Stimulated activated CD4-positive, alpha-beta T cell treated with anti-CD3 and anti-CD28 coated beads, Interleukin-12 subunit alpha, Interleukin-12 subunit beta, amount 100 ng/mL, for 4 hours (primary cell): Measurements from ENCODE around the gene ADAMTSL1.

Source experiments
- DNase-seq: peaks from one replicate; pipeline ENCODE4 v3.0.0-alpha.2; 2020

The ADAMTSL1 gene

GRCh38 chr9:18673179-18673578, 199.2 kb downstream of the ADAMTSL1 start:
- DNase-seq, result no peak

GRCh38 chr9:18675332-18675731, 201.4 kb downstream of the ADAMTSL1 start:
- no peak for DNase-seq

DNA sequence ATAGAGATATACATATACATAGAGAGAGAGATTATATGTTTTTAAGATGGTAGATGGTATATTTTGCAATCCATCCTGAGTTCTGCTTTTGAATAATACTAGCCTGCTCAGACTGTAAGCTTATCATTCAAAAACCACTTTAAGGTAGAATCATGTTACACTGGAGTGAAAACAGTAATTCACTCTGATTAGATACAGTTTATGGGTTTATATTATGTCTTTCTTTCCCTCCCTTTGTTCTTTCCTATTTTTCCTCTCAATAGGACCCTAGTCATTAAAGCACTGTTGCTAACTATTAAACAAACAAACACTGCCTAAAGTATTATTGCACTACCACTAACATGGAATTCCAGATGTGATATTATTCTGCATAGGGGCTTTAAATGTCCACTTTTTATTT, 202.0 kb downstream of the ADAMTSL1 start:
- no peak for DNase-seq

GRCh38 chr9:18676525-18676924, 202.6 kb downstream of the ADAMTSL1 start:
- no peak for DNase-seq

DNA sequence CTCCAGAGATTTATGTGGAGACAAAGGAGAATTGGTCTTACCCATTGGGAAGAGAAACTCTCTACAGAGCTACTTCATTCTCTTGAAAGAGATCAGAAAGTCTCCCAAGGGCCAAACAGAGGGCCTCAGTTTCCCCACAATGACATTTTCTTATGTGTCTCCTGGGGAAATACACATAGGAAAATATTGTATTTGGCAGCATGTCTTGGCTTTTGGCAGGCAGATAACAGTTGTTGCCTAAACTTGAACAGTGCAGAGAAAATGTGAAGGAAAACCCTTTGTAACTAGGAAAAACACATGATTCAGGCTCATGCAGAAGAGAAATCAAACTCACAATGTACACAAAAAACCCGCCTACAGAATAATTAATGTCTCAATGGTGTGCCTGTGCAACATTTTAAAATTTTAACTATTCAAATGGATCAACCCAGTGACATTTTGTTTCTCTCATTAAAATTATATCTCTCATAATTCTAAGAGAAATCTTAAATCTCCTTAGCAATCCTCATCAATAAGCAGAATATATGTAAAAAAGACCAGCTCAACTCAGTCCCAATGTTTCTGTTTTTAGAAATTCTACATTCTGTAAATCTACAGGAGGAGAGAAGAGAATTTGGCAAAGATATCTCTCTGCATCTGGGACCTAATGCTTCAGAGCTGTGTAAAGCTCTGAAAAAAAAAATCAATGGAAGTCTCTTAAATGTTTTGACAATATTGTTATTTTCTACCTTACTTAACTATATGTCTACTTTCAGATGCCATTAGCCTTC, 205.1 kb downstream of the ADAMTSL1 start:
- no peak for DNase-seq

GRCh38 chr9:18682907-18683306, 209.0 kb downstream of the ADAMTSL1 start:
- no peak for DNase-seq

- no peak for DNase-seq
These were observed 209.4 kb downstream of the ADAMTSL1 start for GRCh38 chr9:18683312-18683711.

GRCh38 chr9:18683851-18684250, 209.9 kb downstream of the ADAMTSL1 start:
- DNase-seq, result no peak

GRCh38 chr9:18684593-18685317, 210.8 kb downstream of the ADAMTSL1 start:
- DNase-seq, result no peak

GRCh38 chr9:18688581-18689565, 214.9 kb downstream of the ADAMTSL1 start:
- no peak for DNase-seq

DNA sequence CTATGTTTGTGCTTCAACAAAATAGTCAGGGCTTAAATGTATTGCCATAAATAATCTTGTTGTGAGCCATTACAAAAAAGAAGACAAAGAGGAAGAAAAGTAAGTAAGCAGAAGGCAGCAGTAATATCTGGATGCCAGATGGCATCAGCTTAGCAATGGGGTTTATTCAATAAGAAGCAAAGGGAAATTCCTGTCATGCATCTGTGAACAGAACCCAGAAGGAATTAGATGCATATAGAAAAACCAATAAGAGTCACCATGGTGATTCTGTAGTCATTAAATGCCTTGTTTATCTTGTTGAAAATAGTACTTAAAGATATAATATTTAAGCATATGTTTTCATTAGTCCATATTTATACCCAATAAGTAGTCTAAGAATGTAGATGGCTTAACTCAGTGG, 216.0 kb downstream of the ADAMTSL1 start:
- DNase-seq, result no peak

DNA sequence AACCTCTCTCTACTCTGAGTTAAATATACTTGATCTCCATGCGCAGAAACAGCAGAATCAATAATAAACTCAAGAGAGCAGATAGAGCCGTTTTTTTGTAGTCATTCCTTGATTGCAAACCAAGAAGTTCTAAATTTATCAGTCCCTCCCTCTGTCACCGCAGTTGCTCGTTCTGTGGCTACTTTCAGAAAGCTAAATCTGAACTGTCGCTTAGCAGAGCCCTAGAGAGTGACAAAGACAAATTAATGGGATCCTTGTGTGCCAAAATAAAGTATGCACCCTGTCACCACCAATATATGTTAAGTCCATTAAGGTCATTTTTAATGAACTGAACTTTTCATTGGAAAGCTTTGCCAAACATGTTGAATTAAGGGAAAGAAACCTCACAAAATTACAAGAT, 218.3 kb downstream of the ADAMTSL1 start:
- DNase-seq, result no peak

DNA sequence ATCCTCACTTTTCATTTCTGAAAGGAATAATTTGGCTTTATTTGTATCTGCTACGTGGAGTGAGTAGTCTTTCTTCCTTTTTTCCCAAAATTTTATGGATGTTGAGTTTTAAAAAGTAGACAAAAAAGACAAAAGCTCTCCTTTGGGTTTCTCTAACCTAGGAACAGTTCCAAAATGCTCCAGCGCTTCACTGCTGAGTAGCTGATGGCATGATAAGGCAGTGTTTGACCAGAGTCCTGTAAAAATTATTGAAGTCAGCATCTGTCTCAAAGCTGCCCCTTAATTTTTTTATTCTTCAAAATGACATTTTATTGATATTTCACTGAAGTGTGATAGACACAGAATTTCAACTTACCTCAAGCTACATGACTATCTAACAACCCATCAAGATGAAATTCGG, 219.0 kb downstream of the ADAMTSL1 start:
- DNase-seq, result no peak

- no peak for DNase-seq
These were observed 221.2 kb downstream of the ADAMTSL1 start for GRCh38 chr9:18694959-18695668.

DNA sequence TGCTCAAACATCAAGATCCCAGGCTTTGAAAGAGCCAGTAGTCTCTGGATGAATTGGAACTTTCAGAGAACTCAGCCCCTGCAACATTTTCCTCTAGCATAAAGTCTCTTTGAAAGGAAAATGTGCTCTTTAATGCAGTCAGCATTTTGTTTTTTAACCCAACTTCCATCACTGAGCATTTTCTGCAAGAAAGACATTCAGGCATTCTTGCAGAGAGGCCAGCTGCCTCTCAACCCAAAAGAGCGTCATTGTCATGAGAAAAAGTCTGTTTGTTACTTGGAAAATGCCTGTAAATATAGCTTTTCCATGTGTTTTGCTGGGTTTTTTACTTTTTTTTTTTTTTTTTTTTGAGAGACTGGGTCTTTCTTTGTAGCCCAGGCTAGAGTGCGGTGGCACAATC, 225.0 kb downstream of the ADAMTSL1 start:
- no peak for DNase-seq

DNA sequence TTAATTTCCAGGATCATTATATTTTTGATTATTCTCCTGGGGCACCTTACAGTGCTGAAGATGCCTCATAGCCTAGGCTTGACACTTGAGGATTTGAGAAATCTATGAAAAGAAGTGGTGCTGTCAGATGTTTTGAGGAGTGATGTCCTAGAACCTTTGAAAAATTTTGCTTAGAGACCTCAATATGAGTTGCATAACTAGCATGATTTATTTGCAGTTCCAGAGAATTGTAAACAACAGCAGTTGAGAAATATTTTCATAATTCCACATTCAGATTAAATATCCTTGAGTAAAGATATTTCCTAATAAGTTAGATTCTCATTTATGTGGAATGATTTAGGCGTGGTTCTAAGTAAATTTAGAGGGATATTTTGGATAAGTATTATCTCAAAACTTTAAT, 225.8 kb downstream of the ADAMTSL1 start:
- DNase-seq, result no peak

GRCh38 chr9:18700714-18701113, 226.8 kb downstream of the ADAMTSL1 start:
- DNase-seq, result no peak

- no peak for DNase-seq
These were observed 229.4 kb downstream of the ADAMTSL1 start for GRCh38 chr9:18703151-18703900.

GRCh38 chr9:18703901-18704379, 230.0 kb downstream of the ADAMTSL1 start:
- DNase-seq, result no peak

DNA sequence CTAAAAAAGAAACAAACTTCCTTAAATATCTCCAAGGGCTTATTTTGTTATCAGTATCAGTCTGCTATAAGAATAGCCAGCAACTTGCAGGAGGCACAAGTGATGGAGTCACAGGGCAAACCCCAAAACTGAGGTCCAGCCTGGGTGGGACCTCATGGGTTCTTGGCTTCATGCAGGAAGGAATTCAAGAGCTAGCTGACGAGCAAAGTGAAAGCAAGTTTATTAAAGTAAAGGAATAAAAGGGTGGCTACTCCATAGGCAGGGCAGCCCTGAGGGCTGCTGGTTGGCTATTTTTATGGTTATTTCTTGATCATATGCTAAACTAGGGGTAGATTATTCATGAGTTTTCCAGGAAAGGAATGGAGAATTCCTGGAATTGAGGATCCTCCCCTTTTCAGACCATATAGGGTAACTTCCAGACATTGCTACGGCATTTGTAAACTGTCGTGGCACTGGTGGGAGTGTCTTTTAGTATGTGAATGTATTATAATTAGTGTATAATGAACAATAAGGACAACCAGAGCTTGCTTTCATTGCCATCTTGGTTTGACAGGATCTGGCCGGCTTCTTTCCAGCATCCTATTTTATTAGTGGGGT, 231.9 kb downstream of the ADAMTSL1 start:
- no peak for DNase-seq

- no peak for DNase-seq
These were observed 232.7 kb downstream of the ADAMTSL1 start for GRCh38 chr9:18706648-18707047.
